Effector memory CD4-positive, alpha-beta T cell (primary cell): ENCODE data around the gene ERC2.

Experiments used
- DNase-seq, 3 donors: peaks; one replicate each; pipeline ENCODE4 v3.0.0-alpha.2; 2020
- H3K27ac ChIP-seq: 2 replicates; pipeline ENCODE4 v1.7.0; 2013; ENCODE audit warnings: mild to moderate bottlenecking, low read length, moderate library complexity; ENCODE audit not compliant: insufficient read depth, poor library complexity, severe bottlenecking
- H3K27me3 ChIP-seq: replicated peaks from 2 replicates; pipeline ENCODE4 v1.7.0; 2013; ENCODE audit warnings: mild to moderate bottlenecking, low read length; ENCODE audit not compliant: insufficient read depth, control insufficient read depth, poor library complexity, severe bottlenecking
- H3K36me3 ChIP-seq: 2 replicates; pipeline ENCODE4 v1.7.0; 2013; ENCODE audit warnings: mild to moderate bottlenecking, low read length, moderate library complexity; ENCODE audit not compliant: control insufficient read depth, insufficient read depth
- H3K4me1 ChIP-seq: 2 replicates; pipeline ENCODE4 v1.7.0; 2013; ENCODE audit warnings: low read length, mild to moderate bottlenecking; ENCODE audit not compliant: control insufficient read depth, insufficient read depth, poor library complexity, severe bottlenecking
- H3K4me3 ChIP-seq: 2 replicates; pipeline ENCODE4 v1.7.0; 2013; ENCODE audit warnings: low read length, low read depth, mild to moderate bottlenecking; ENCODE audit not compliant: insufficient read depth, poor library complexity, severe bottlenecking
- H3K9me3 ChIP-seq: 2 replicates; pipeline ENCODE4 v1.7.0; 2013; ENCODE audit warnings: mild to moderate bottlenecking, low read length, moderate library complexity; ENCODE audit not compliant: control insufficient read depth

Gene ERC2

DNA sequence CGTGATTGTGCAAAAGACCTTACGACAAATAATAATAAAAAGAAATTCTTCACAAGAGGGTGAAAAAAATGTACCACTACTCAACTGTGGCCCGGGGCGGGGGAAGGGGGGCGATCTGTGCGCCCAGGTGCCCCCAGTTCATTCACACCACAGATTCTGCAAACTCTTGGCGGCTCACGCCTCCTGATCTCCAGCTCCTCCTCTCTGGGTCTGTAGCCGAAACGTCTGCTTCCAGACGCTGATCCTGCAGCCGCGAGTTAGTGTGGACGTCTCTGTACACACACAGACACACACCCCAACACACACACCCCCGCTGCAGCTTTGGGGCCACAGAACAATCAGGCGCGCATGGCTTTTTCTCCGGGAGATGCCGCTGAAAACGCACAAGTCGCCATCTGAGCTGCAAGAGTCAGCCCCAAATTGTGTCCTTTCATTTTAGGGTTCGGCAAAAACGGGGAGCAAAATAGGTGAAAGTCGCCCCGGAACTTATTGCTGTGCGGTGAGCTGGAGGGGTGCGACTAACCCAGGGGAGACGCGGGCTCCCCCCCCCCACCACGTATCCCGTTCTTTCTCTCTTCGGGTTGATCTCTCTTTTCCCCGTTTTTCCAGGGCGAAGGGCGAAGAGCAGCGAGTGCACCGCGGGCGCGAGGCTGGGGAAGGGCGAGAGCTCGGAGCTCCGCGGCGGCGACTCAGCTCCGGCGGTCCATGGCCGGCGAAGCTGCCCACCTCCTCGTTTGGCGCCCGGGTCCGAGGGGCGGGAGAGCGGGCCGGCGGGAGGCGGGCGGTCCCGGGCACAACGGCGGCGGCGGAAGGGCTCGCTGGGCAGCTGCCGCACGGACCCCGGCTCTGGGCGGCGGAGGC lies 980.7 kb downstream of the ERC2 start:
- Histone ChIP-seq H3K27me3 (peaks cover 11% of the 10 kb centered on the region), H3K4me1 (no peaks in the 10 kb centered on the region), H3K36me3 (no peaks in the 10 kb centered on the region), H3K27ac (no peak overlapping the region), H3K9me3 (no peaks in the 10 kb centered on the region), H3K4me3 (no peak overlapping the region)
- DNase-seq: no peak

DNA sequence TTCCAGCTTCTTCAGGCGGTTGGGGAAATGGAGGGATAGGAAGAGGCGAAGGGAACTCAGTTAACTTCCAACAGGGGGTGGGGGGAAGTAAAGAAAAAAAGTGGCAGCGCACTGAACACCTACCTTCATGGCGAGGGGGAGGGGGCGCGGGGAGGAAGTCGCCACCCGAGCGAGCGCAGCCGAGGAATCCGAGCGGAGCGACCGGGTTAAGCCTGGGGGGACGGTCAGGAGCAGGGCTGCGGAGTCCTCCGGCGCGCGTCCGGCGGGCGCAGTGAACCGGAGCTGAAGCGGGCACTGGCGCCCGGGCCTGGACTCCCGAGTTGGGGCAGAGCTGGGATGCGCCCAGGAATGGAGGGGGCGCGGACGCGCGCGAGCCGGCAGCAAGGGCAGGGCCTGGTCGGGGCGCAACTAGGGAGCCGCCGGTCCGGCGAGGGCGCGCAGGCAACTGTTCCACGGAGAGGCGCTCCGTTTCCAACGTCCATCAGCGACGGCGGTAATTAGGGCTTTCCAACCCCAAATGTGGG lies 981.3 kb downstream of the ERC2 start, which contains the start of gene WNT5A:
Gene WNT5A, minus strand, starts transcription at position 450 of the 524 bp plus-strand sequence. Its CDS starts 321 bp downstream, at position 129.
- H3K36me3 ChIP-seq: no peaks in the 10 kb centered on the region
- H3K4me3 ChIP-seq: no peak within 1 kb of the TSS
- DNase-seq: no peak
- H3K27ac ChIP-seq: no peak within 1 kb of the TSS
- no peaks in the 10 kb centered on the region for H3K9me3 ChIP-seq
- peaks cover 11% of the 10 kb centered on the region for H3K27me3 ChIP-seq
- H3K4me1 ChIP-seq: no peaks in the 10 kb centered on the region

DNA sequence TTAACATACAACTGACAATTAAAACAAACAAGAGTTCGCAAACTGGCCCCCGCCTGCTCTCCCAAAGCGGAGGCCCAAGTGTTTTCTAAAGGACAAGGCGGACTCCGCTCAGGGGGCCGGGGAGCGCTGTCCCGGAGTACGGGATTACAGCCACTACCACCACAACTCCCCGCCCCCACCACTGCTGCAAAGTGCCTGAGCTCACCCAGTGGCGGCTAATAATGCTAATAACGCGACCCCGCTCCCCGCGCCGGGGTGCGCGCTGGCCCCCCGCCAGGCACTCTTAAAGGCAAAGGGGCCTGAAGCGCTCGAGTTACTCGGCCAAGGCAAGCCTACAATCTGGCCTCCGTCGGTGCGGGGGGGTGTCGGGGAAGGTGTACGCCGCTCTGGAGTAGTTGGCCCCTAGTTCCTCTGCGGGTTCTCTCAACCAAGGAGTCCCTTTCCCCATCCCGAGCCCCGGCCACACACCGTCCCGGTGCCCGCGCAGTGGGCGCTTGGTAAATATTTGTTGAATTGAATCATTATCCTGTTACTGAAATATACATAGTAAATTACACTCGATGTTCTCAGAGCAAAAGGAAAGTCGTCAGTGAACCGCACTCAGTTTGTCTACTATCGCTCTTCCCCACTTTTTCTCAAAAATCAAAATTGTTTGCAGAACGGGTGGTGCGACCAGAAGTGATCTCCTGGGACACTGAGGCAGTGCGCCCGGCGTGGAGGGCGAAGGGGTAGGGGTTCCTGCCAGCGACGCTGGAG lies 982.0 kb downstream of the ERC2 start:
- no peaks in the 10 kb centered on the region for H3K9me3 ChIP-seq
- no peak for DNase-seq
- H3K36me3 ChIP-seq: no peaks in the 10 kb centered on the region
- H3K27ac ChIP-seq: no peak overlapping the region
- H3K4me3 ChIP-seq: no peak overlapping the region
- no peaks in the 10 kb centered on the region for H3K4me1 ChIP-seq
- peaks cover 11% of the 10 kb centered on the region for H3K27me3 ChIP-seq

DNA sequence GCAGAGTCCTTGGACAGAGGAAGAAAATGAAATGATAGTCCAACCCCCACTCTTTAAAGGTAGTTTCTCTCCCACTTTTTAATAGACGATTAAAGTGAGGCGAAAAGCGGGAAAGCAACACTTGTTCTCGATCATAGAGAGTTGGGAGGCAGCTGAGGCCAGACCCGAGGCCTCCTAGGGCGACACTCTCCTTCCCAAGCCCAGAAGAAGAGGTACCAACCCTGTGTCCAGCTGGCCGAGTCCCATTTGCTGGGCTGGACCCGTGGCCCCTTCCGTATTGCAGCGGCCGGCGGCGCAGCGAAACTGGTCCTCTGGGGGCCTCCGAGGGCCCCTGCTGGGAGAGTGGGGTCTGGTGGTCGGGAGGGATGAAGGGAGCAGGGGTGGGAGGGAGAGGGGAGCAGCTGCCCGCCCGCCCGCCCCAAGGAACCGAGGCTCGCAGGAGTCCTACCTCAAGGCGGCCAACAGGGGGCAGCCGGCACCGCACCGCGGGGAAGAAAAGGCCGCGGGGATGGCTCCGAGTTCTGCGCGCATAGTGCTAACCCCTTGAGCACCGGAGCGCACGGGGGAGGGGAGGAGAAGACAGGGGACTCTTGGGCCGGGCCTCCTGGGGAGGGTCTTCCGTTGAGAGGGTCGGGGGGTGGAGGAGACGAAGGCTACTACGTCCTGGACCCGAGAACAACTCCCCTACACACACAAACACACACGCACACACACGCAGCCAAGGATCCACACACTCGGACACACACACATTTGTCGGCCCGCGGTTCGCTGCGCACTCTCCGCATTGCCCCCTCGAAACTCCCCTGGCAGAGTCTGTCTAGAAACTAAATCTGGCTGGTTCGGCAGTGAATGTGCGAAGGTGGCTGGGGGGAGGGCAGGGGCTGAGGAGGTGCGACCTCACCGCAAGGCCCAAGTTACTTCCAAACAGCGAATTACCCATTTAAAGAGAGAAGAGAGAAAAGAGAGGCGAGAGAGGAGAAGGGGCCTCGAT lies 983.2 kb downstream of the ERC2 start:
- Histone ChIP-seq H3K27me3 (peaks cover 11% of the 10 kb centered on the region), H3K9me3 (no peaks in the 10 kb centered on the region), H3K27ac (no peak overlapping the region), H3K36me3 (no peaks in the 10 kb centered on the region), H3K4me3 (no peak overlapping the region), H3K4me1 (no peaks in the 10 kb centered on the region)
- DNase-seq: no peak

DNA sequence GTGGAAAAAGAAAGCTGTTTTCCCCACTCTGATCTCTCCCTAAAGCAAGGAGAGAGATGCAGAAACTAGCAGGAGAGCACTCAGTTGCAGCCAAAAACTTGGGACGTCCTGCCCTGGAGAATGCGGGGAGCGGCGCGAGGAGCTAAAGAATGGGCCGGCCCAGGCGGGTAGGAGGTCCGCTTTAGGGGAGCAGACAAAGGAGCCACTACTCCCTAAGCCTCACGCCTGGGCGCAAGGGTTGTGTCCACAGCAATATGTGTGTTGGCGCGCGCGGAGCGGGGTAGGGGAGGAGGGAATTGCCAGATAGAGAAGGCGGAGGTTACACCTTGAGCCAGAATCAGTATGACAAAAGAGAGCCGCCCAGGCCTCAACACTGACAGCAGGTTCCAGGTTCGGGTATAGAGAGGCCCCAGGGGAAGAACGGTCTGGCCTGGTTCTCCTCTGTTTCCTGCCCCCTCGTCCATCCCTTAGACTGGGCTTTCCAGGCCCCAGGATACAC lies 984.0 kb downstream of the ERC2 start:
- no peaks in the 10 kb centered on the region for H3K4me1 ChIP-seq
- H3K9me3 ChIP-seq: no peaks in the 10 kb centered on the region
- DNase-seq: no peak
- H3K36me3 ChIP-seq: no peaks in the 10 kb centered on the region
- H3K27ac ChIP-seq: no peak overlapping the region
- no peak overlapping the region for H3K4me3 ChIP-seq
- H3K27me3 ChIP-seq: peaks cover 11% of the 10 kb centered on the region

DNA sequence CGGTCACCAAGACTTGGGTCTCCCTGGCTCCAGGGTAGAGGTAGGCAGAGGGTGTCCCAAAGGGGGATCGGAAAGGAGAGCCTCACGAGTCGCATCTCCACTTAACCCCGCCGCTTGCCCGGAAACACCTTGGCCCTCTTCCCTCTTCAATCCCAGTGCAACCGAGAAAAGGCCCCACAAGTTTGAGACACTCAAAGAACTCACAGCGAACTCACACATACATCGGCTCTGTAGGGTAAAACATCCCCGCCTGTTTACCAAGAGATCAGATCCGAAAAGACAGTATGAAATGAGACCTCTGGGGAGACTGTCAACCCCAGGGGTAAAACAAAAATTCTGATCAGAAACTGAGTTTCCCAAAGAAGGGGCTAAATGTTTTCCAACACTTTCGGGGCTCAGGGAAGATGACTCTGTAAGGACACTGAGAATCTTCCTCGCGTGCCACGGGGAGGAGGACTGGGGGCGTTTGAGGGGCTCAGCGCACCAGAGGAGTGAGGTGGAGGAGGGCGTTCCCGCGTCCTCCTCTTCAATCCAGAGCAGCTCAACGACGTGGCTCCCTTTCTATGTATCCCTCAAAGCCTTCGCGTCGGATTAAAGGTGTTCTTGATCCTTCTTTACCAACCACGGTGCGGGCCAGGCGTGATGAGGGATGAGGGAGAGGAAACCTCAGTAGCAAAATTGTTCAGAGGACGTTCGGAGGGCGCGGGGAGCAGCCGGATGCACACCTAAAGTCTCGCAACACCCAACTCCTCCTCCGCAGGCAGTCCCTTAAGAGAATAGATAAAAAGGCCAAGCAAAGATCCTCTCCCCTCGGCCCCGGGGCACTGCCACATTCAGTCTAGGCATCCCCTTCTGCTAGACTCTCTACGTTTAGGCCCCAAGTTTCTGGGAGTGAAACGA lies 984.8 kb downstream of the ERC2 start:
- H3K36me3 ChIP-seq: no peaks in the 10 kb centered on the region
- H3K4me3 ChIP-seq: no peak overlapping the region
- H3K4me1 ChIP-seq: no peaks in the 10 kb centered on the region
- H3K9me3 ChIP-seq: no peaks in the 10 kb centered on the region
- no peak overlapping the region for H3K27ac ChIP-seq
- DNase-seq: no peak
- peaks cover 7% of the 10 kb centered on the region for H3K27me3 ChIP-seq

DNA sequence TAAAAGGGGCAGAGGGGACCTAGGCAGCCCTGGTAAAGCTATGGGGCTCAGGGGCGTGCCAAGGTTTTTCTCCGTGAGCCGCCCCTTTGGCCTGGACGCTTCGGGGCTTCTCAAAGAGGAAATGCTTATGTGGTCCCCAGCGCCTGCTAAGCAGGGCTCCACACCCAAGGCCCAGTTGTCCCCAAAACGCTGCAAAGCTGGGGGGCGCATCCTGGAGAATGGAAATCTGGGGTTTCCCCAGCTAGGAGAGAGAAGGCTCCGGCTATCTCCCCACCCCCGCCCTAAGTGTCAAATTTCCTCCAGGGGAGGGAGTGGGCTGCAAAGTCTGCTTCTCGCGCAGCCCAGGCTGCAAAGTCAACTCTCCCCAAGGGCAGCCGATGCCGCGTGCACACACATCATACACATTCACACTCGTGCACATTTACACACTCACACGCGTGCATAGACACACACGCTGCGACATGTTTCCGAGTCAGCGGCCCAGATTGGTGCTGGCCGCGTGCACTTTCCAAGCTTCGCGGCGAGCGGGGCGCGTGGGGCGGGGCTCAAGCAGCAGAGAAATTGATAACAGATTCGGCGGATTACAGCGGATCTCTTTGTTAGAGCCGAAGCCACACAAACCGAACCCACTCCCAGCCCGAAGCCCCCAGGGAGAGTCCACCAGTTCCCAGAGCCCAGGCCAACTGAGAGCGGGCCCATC lies 985.6 kb downstream of the ERC2 start:
- Histone ChIP-seq H3K9me3 (no peaks in the 10 kb centered on the region), H3K36me3 (no peaks in the 10 kb centered on the region), H3K4me1 (no peaks in the 10 kb centered on the region), H3K27ac (no peak overlapping the region), H3K4me3 (no peak overlapping the region), H3K27me3 (peaks cover 7% of the 10 kb centered on the region)
- DNase-seq: no peak

DNA sequence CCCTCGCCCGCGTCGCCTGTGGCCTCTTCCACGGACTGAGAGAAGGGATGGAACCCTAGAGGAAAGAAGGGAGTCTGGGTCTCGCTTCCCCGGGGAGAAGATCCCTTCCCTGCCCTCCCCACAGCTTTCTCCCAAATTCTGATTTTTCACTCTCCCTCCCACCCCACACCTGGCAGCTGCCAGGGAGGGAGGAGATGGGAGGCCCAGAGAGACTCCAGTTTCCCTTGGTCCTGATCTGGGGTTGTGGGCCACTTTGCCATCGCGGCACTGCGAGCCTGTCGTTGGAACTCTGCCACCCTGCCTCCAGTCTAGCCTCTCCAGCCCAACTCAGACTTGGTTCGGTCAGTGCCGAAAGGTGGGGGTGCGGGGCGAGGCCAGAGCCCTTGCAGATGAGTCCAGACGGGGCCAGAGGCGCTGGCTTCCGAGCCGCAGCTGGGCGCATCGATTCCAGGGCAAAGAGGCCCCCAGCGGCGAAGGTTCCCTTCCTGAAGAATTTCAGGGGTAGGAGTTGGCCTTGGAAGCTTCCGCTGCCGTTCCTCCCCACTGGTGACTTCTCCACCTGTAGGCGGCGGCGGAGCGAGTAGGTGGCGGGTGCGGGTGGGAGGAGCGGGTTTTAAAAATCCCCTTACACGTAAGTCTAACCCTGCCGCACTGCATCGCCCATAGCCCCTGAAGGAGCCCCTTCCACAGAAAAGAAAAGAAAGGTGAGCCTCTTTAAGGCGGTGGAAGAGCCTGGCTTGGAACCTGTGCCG lies 986.3 kb downstream of the ERC2 start:
- H3K36me3 ChIP-seq: no peaks in the 10 kb centered on the region
- no peaks in the 10 kb centered on the region for H3K4me1 ChIP-seq
- H3K4me3 ChIP-seq: no peak overlapping the region
- no peaks in the 10 kb centered on the region for H3K9me3 ChIP-seq
- DNase-seq: no peak
- H3K27ac ChIP-seq: no peak overlapping the region
- H3K27me3 ChIP-seq: peaks cover 7% of the 10 kb centered on the region
